IMR-90 (cell line): ENCODE data around the gene MSI2. TPM values are rescaled to one million over a fixed set of nuclear protein-coding genes. Genes with fewer than 3 reads are reported as not detected.

Experiments
- ATAC-seq: fragments of 200-7000 bp; cut with Tn5 transposase; 2 replicates; pipeline ENCODE4 v1.9.1; 2020; ENCODE audit warnings: low read depth, mild to moderate bottlenecking, moderate library complexity
- BruUV-seq: library from RNA; stranded (reverse); fragments of 400-500 nt; replicated peaks from 2 replicates; lab custom pipeline; 2021; lab: Mats Ljungman, UMichigan
- CTCF ChIA-PET: fragments of 300-600 bp; formaldehyde crosslinking; extraction: SDS; loops from one replicate; lab custom pipeline; 2021; ENCODE audit warnings: antibody characterized with exemption; lab: Yijun Ruan, JAX
- POLR2A ChIA-PET: fragments of 300-600 bp; sonication (Branson Sonifier 250); formaldehyde crosslinking; loops from one replicate; lab custom pipeline; 2022; ENCODE audit warnings: antibody characterized with exemption; ENCODE audit not compliant: unreplicated experiment; lab: Charles Lee
- DNase-seq: peaks from one replicate; pipeline ENCODE4 v3.0.0; 2013
- H2AFZ ChIP-seq: replicated peaks from 2 replicates; pipeline ENCODE3; 2013; ENCODE audit warnings: low read length, mild to moderate bottlenecking; ENCODE audit not compliant: poor library complexity
- H2AK5ac ChIP-seq: 2 replicates; pipeline ENCODE4 v1.6.1; 2013; ENCODE audit warnings: low read depth, low read length, inconsistent platforms
- H2AK9ac ChIP-seq: replicated peaks from 2 replicates; pipeline ENCODE3; 2013; ENCODE audit warnings: mild to moderate bottlenecking, low read depth, low read length, moderate library complexity; ENCODE audit not compliant: poor library complexity
- H2BK120ac ChIP-seq: 2 replicates; pipeline ENCODE4 v1.6.1; 2013; ENCODE audit warnings: low read depth, low read length, inconsistent platforms
- H2BK15ac ChIP-seq: 3 replicates; pipeline ENCODE4 v1.6.1; 2013; ENCODE audit warnings: low read depth, low read length, inconsistent platforms
- H2BK20ac ChIP-seq: 2 replicates; pipeline ENCODE4 v1.6.1; 2013; ENCODE audit warnings: low read depth, mild to moderate bottlenecking, inconsistent platforms, low read length, moderate library complexity
- H2BK5ac ChIP-seq: 2 replicates; pipeline ENCODE4 v1.6.1; 2013; ENCODE audit warnings: mild to moderate bottlenecking, low read depth, low read length, inconsistent platforms; ENCODE audit not compliant: poor library complexity, severe bottlenecking
- H3K14ac ChIP-seq: replicated peaks from 2 replicates; pipeline ENCODE4 v1.6.1; 2013; ENCODE audit warnings: low read depth, low read length, inconsistent platforms
- H3K18ac ChIP-seq: 2 replicates; pipeline ENCODE4 v1.6.1; 2013; ENCODE audit warnings: low read depth, low read length, control low read depth
- H3K23ac ChIP-seq: 2 replicates; pipeline ENCODE4 v1.6.1; 2013; ENCODE audit warnings: low read depth, low read length, inconsistent platforms
- H3K27ac ChIP-seq: 2 replicates; pipeline ENCODE4 v1.5.1; 2013; ENCODE audit warnings: mild to moderate bottlenecking, control low read depth, low read length; ENCODE audit not compliant: insufficient read depth
- H3K27me3 ChIP-seq: 2 replicates; pipeline ENCODE4 v1.6.1; 2013; ENCODE audit warnings: low read length; ENCODE audit not compliant: control insufficient read depth, insufficient read depth
- H3K36me3 ChIP-seq: 2 replicates; pipeline ENCODE4 v1.6.1; 2013; ENCODE audit warnings: low read length, mixed read lengths; ENCODE audit not compliant: control insufficient read depth, insufficient read depth
- H3K4ac ChIP-seq: 2 replicates; pipeline ENCODE4 v1.6.1; 2013; ENCODE audit warnings: low read depth, low read length, inconsistent platforms
- H3K4me1 ChIP-seq: 2 replicates; pipeline ENCODE4 v1.6.1; 2013; ENCODE audit warnings: low read length, mixed read lengths; ENCODE audit not compliant: control insufficient read depth, insufficient read depth
- H3K4me2 ChIP-seq: 2 replicates; pipeline ENCODE4 v1.6.1; 2013; ENCODE audit warnings: low read depth, mild to moderate bottlenecking, control low read depth, low read length, moderate library complexity
- H3K4me3 ChIP-seq: 2 replicates; pipeline ENCODE4 v1.5.1; 2013; ENCODE audit warnings: low read depth, mild to moderate bottlenecking, control low read depth, low read length, moderate library complexity; ENCODE audit not compliant: insufficient read depth
- H3K56ac ChIP-seq: 2 replicates; pipeline ENCODE4 v1.6.1; 2013; ENCODE audit warnings: low read length, inconsistent platforms; ENCODE audit not compliant: insufficient read depth; ENCODE audit errors: extremely low read depth
- H3K79me1 ChIP-seq, 2 experiments: 2 replicates each; pipeline ENCODE4 v1.6.1; 2013; ENCODE audit warnings: low read length in 2 of 2, inconsistent platforms in 1 of 2, low read depth in 1 of 2
- H3K9ac ChIP-seq: 2 replicates; pipeline ENCODE4 v1.6.1; 2013; ENCODE audit warnings: low read depth, low read length, control low read depth
- H3K9me1 ChIP-seq: 2 replicates; pipeline ENCODE4 v1.6.1; 2013; ENCODE audit warnings: low read length, inconsistent platforms; ENCODE audit not compliant: insufficient read depth
- H3K9me3 ChIP-seq: 2 replicates; pipeline ENCODE4 v1.6.1; 2013; ENCODE audit warnings: low read length; ENCODE audit not compliant: control insufficient read depth, insufficient read depth
- H4K20me1 ChIP-seq: 2 replicates; pipeline ENCODE4 v1.6.1; 2013; ENCODE audit warnings: low read length, inconsistent platforms; ENCODE audit not compliant: insufficient read depth
- H4K5ac ChIP-seq: 2 replicates; pipeline ENCODE4 v1.6.1; 2013; ENCODE audit warnings: mild to moderate bottlenecking, low read depth, low read length, control low read depth
- H4K8ac ChIP-seq, 2 experiments: 2 replicates each; pipeline ENCODE4 v1.6.1; 2013; ENCODE audit warnings: low read depth in 2 of 2, low read length in 2 of 2, control low read depth in 1 of 2, inconsistent platforms in 1 of 2
- H4K91ac ChIP-seq: 2 replicates; pipeline ENCODE4 v1.6.1; 2013; ENCODE audit warnings: low read depth, low read length, inconsistent platforms; ENCODE audit not compliant: insufficient read depth
- BHLHE40 ChIP-seq: fragments of 150-350 bp; IDR thresholded peaks from 2 replicates; pipeline ENCODE4 v1.6.1; 2016; ENCODE audit warnings: mild to moderate bottlenecking, low read depth, low read length
- WGBS, 2 experiments: methylation state at CpG; one replicate each; pipeline versions ENCODE4 v1.1.5 to v1.1.7; 2013; ENCODE audit warnings: missing lambda C conversion rate in 2 of 2; ENCODE audit not compliant: insufficient read length in 1 of 2; ENCODE audit errors: extremely low coverage in 2 of 2; 5-methylcytosine and 5-hydroxymethylcytosine counted together
- dilution Hi-C: fragments of 300-500 bp; cut with HindIII; formaldehyde crosslinking; loops from one replicate; pipeline ENCODE4 v1.14.3; 2018; ENCODE audit warnings: low sequenced_read_pairs; ENCODE audit not compliant: unreplicated experiment
- in situ Hi-C: fragments of 300-500 bp; cut with MboI; formaldehyde crosslinking; loops from 3 replicates; pipeline ENCODE4 v1.14.3; 2019; ENCODE audit warnings: low sequenced_read_pairs, inconsistent platforms, mixed read lengths
- intact Hi-C: fragments of 100-400 bp; cut with micrococcal nuclease; formaldehyde crosslinking; loops from 2 replicates; pipeline ENCODE4 v1.10.0; 2022
- polyA plus RNA-seq, 3 experiments: library from polyadenylated mRNA; depleted of rRNA; stranded (reverse); fragments of >200 nt; gene quantifications; 2 replicates each; pipeline ENCODE4 v1.2.3, GENCODE V29; 2012; ENCODE audit warnings: low replicate concordance in 1 of 3
- total RNA-seq: library from RNA; depleted of rRNA; stranded (reverse); fragments of >200 nt; gene quantifications from 2 replicates; pipeline ENCODE4 v1.2.3, GENCODE V29; 2012

MSI2 gene
- total and polyA plus RNA-seq, 2 of the 4 experiments (the other 2 are of a cell fraction) = 13.0 to 16.0 TPM

DNA sequence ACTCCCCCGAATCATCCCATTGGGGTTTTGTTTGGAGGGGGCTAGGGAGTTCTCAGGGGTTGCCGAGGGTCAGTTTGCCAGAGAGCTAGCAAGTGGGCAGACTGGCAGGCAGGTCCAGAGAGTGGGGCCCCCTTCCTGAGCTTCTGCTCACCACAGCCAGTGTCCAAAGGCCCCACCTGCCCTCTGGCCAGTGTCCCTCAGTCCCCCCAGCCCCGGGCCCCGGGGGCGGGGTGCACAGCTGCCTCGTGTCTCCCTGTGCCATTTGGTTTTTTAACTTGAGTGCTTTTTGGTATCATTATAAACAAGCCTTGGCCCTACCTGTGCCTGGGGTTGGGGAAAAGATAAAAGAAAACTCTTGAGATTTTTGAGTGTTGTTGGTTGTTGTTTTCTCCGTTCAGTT lies 397.0 kb downstream of the MSI2 start:
- Histone ChIP-seq H3K14ac (no peak overlapping the region), H3K9ac (no peak overlapping the region), H2BK15ac (no peak overlapping the region), H3K36me3 (peaks cover 4% of the 10 kb centered on the region), H3K56ac (no peak overlapping the region), H3K4ac (no peak overlapping the region), H4K5ac (no peak overlapping the region), H2AK9ac (no peak overlapping the region), H3K4me1 (peaks cover 6% of the 10 kb centered on the region), H3K9me1 (peaks cover 20% of the 10 kb centered on the region), H2BK20ac (no peak overlapping the region), H2AFZ (no peak overlapping the region), H3K4me2 (no peak overlapping the region), H3K4me3 (no peak overlapping the region), H2BK120ac (no peak overlapping the region), H3K79me1 (no peaks in the 10 kb centered on the region), H4K8ac (no peak overlapping the region), H3K23ac (no peak overlapping the region), H4K20me1 (no peaks in the 10 kb centered on the region), H2BK5ac (no peak overlapping the region), H3K18ac (no peak overlapping the region), H3K27me3 (no peaks in the 10 kb centered on the region), H3K9me3 (no peaks in the 10 kb centered on the region), H2AK5ac (no peak overlapping the region), H4K91ac (no peak overlapping the region), H3K27ac (no peak overlapping the region)
- no CpG with 5 or more reads among the region's 7 CpGs for WGBS, 2 experiments
- intact Hi-C loops (no loop called here), in situ Hi-C loops (no loop called here), dilution Hi-C loops (no loop called here)
- ChIA-PET POLR2A (no interaction called here), CTCF (no interaction called here)
- no TSS peak for BruUV-seq
- TF ChIP-seq BHLHE40 = no peak
- ATAC-seq (no peak), DNase-seq (no peak)
